ENCODE results near the gene GRIK1. TPM values are rescaled to one million over a fixed set of nuclear protein-coding genes. Genes with fewer than 3 reads are reported as not detected.

GRIK1 gene
- total RNA-seq, 5 donors from 2014 or later (not counting 1 experiment from before 2014, with no cell fraction given): not detected

DNA sequence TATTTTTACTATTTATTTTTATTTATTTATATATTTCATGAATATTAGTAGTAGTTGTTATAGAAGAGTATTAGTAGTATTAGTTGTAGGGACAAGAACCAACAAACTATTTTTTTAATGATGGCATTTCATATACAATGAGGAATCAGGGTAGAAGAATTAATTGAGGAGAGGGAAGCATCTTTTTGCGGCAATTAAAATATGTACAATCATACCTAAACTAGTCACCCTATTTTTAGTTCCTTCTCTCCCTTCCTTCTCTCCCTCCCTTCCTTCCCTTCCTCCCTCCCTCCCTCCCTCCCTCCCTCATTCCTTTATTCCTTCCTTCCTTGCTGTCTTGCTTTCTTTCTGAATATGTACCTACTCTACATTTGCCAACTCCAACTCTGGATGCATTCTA is 189.8 kb downstream of the GRIK1 start:
- H3K36me3 ChIP-seq (ENCODE audit: control insufficient read depth in 2 of 2, extremely low read depth in 1 of 2, insufficient read depth in 1 of 2, low read length in 1 of 2): no peaks in the 10 kb centered on the region
- no peaks in the 10 kb centered on the region for H3K4me1 ChIP-seq (ENCODE audit: control insufficient read depth in 1 of 2, extremely low read depth in 1 of 2, insufficient read depth in 2 of 2, low read length in 2 of 2)
- H3K27me3 Mint-ChIP-seq: no peaks in the 10 kb centered on the region
- H3K36me3 Mint-ChIP-seq: no peaks in the 10 kb centered on the region
- H3K9me3 ChIP-seq: no peaks in the 10 kb centered on the region
- no peak overlapping the region for H3K4me3 ChIP-seq (ENCODE audit: control insufficient read depth in 1 of 2, extremely low read depth in 1 of 2, low read length in 1 of 2)
- ChIA-PET CTCF (no interaction called here), POLR2A (no interaction called here)
- no peak overlapping the region for H3K4me3 Mint-ChIP-seq
- ATAC-seq (replicated peaks in 1 of 4): no peak
- H3K9me3 Mint-ChIP-seq: no peaks in the 10 kb centered on the region
- H3K27ac Mint-ChIP-seq: no peak overlapping the region
- DNase-seq: no peak
- no peaks in the 10 kb centered on the region for H3K27me3 ChIP-seq (replicated peaks in 1 of 2; ENCODE audit: control insufficient read depth in 2 of 2, extremely low read depth in 1 of 2, insufficient read depth in 2 of 2, low read length in 1 of 2)
- H3K4me1 Mint-ChIP-seq: no peaks in the 10 kb centered on the region
- H3K27ac ChIP-seq (ENCODE audit: low read length): no peak overlapping the region
- WGBS (ENCODE audit: insufficient coverage): no CpG with 5 or more reads among the region's 1 CpG

DNA sequence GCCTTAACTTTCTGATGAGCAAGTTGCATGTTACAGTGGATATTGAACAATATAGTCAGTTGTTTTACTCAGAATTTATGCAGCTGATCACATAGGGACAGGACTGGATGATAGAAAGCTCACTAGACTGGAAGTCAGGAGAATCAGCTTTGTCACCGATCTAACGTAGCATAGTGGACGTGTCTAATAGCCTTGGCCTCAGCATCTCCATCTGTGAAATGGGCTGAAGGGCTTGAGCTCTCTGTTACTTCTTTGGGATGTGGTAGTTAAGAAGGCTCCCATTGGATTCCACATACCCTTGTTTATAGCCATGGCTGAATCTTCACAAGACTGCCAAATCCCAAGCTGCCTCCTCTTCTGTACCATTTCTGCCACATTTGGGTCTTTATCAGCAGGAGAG is 190.6 kb downstream of the GRIK1 start:
- CTCF ChIA-PET: interaction anchor here in 1 of 2 donors (0.5 kb wide), 1 partner anchor 54 kb away, joined by 3 read pairs; no protein-coding TSS in a partner anchor

DNA sequence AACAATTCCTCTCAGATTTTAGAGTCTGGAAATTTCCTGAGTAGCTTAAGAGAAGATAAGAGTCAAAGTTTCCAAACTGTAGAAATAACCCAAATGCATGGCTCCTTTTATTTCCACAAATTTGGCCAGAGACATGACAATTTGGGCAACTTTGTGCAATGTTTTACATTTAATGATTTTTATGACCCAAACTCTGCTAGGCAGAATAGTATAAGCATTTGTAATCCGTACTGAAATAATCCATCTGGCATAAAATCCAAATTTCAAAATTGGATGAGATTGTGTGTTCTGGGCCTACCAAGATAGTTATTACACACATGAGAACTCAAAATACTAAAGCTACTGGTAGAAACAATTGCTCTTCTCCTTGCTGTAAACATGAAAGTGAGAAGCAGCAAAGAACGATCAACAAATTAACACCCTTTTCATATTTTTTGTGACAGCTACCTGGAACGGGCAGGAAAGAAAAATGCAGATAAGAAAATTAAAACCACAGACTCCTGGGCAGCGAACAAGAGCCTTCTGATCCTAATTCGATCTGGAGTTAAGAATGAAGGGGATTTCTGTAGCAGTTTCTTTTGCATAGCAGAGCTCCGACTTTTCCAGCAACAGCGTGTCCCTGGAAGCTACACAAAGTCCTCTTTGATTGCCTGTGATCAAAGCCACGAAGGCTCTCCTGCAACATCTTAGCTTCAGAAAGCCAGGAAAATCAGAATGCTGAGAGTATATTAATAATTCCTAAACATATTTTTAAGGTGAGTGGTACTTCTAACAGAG is 191.2 kb downstream of the GRIK1 start:
- no peaks in the 10 kb centered on the region for H3K9me3 Mint-ChIP-seq
- Histone ChIP-seq H3K4me3 (ENCODE audit: control insufficient read depth in 1 of 2, extremely low read depth in 1 of 2, low read length in 1 of 2) (no peak overlapping the region), H3K27ac (ENCODE audit: low read length) (no peak overlapping the region), H3K9me3 (no peaks in the 10 kb centered on the region), H3K4me1 (ENCODE audit: control insufficient read depth in 1 of 2, extremely low read depth in 1 of 2, insufficient read depth in 2 of 2, low read length in 2 of 2) (no peaks in the 10 kb centered on the region), H3K36me3 (ENCODE audit: control insufficient read depth in 2 of 2, extremely low read depth in 1 of 2, insufficient read depth in 1 of 2, low read length in 1 of 2) (no peaks in the 10 kb centered on the region), H3K27me3 (replicated peaks in 1 of 2; ENCODE audit: control insufficient read depth in 2 of 2, extremely low read depth in 1 of 2, insufficient read depth in 2 of 2, low read length in 1 of 2) (no peaks in the 10 kb centered on the region)
- H3K36me3 Mint-ChIP-seq: no peaks in the 10 kb centered on the region
- DNase-seq: no peak
- no peak overlapping the region for H3K4me3 Mint-ChIP-seq
- ChIA-PET POLR2A (no interaction called here), CTCF (interaction anchor here in 1 of 2 donors (0.5 kb wide), 1 partner anchor 55 kb away, joined by 3 read pairs; no protein-coding TSS in a partner anchor)
- no peak for ATAC-seq (replicated peaks in 1 of 4)
- WGBS (ENCODE audit: insufficient coverage): 86% methylated on average over 4 of the region's 8 CpGs
- no peak overlapping the region for H3K27ac Mint-ChIP-seq
- peaks cover 1 to 6% of the 10 kb centered on the region in 2 donors for H3K27me3 Mint-ChIP-seq
- H3K4me1 Mint-ChIP-seq: no peaks in the 10 kb centered on the region

More for the DNA sequence above, 190.6 kb downstream of the GRIK1 start:
- Histone ChIP-seq H3K9me3 (no peaks in the 10 kb centered on the region), H3K27ac (ENCODE audit: low read length) (no peak overlapping the region), H3K4me3 (ENCODE audit: control insufficient read depth in 1 of 2, extremely low read depth in 1 of 2, low read length in 1 of 2) (no peak overlapping the region), H3K36me3 (ENCODE audit: control insufficient read depth in 2 of 2, extremely low read depth in 1 of 2, insufficient read depth in 1 of 2, low read length in 1 of 2) (no peaks in the 10 kb centered on the region), H3K27me3 (replicated peaks in 1 of 2; ENCODE audit: control insufficient read depth in 2 of 2, extremely low read depth in 1 of 2, insufficient read depth in 2 of 2, low read length in 1 of 2) (no peaks in the 10 kb centered on the region), H3K4me1 (ENCODE audit: control insufficient read depth in 1 of 2, extremely low read depth in 1 of 2, insufficient read depth in 2 of 2, low read length in 2 of 2) (no peaks in the 10 kb centered on the region)
- Mint-ChIP-seq H3K4me1 (no peaks in the 10 kb centered on the region), H3K27me3 (peaks cover 1 to 4% of the 10 kb centered on the region in 2 donors), H3K27ac (no peak overlapping the region), H3K4me3 (no peak overlapping the region), H3K9me3 (no peaks in the 10 kb centered on the region), H3K36me3 (no peaks in the 10 kb centered on the region)
- POLR2A ChIA-PET: no interaction called here
- DNase-seq: no peak
- ATAC-seq (replicated peaks in 1 of 4): no peak
- 84% methylated on average over 2 of the region's 3 CpGs for WGBS (ENCODE audit: insufficient coverage)

DNA sequence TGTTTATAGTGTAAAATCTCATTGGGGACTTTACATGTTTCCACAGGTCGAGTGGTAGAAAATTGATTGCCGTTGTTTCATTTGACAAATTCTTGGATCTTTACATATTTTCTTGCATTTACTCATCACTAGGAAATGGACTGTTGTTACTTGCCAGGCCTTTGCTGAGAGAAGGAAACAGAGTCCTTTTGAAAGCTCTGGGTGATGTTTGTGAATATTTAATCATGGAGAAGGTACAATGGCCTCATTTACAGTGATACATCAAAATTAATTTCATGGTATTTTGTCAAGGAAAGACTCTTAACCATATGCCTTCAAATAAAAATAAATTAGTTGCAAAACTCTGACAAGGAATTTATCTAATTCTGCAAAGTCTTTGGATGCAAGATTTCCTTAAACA is 198.0 kb downstream of the GRIK1 start:
- Histone ChIP-seq H3K27me3 (replicated peaks in 1 of 2; ENCODE audit: control insufficient read depth in 2 of 2, extremely low read depth in 1 of 2, insufficient read depth in 2 of 2, low read length in 1 of 2) (no peaks in the 10 kb centered on the region), H3K9me3 (no peaks in the 10 kb centered on the region), H3K4me3 (ENCODE audit: control insufficient read depth in 1 of 2, extremely low read depth in 1 of 2, low read length in 1 of 2) (no peak overlapping the region), H3K27ac (ENCODE audit: low read length) (no peak overlapping the region), H3K36me3 (ENCODE audit: control insufficient read depth in 2 of 2, extremely low read depth in 1 of 2, insufficient read depth in 1 of 2, low read length in 1 of 2) (no peaks in the 10 kb centered on the region), H3K4me1 (ENCODE audit: control insufficient read depth in 1 of 2, extremely low read depth in 1 of 2, insufficient read depth in 2 of 2, low read length in 2 of 2) (no peaks in the 10 kb centered on the region)
- POLR2A ChIA-PET: no interaction called here
- no peak for ATAC-seq (replicated peaks in 1 of 4)
- Mint-ChIP-seq H3K9me3 (no peaks in the 10 kb centered on the region), H3K4me1 (no peaks in the 10 kb centered on the region), H3K27ac (no peak overlapping the region), H3K27me3 (peaks cover 1 to 15% of the 10 kb centered on the region in 2 donors), H3K36me3 (no peaks in the 10 kb centered on the region), H3K4me3 (no peak overlapping the region)
- CTCF ChIA-PET: no interaction called here
- no peak for DNase-seq
- WGBS (ENCODE audit: insufficient coverage): no CpG with 5 or more reads among the region's 2 CpGs

DNA sequence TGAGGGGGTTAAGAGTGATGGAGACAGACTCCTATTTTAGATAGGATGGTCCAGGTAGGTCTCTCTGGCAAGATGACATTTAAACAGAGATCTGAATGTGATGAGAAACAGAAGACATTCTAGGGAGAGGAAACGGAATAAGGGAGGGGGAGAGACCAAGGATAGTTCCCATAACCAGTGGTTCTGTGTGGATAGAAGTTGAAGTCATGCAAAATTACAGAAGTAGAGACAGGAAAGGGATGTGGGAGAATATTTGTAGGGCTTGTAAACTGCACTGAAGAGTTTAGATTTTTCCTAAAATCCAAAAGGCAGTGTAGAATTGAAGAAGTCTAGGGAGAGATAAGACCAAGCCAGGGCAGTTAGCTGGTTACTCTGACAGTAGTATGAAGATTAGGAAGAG is 200.6 kb downstream of the GRIK1 start:
- Histone ChIP-seq H3K27ac (ENCODE audit: low read length) (no peak overlapping the region), H3K4me1 (ENCODE audit: control insufficient read depth in 1 of 2, extremely low read depth in 1 of 2, insufficient read depth in 2 of 2, low read length in 2 of 2) (no peaks in the 10 kb centered on the region), H3K36me3 (ENCODE audit: control insufficient read depth in 2 of 2, extremely low read depth in 1 of 2, insufficient read depth in 1 of 2, low read length in 1 of 2) (no peaks in the 10 kb centered on the region), H3K4me3 (ENCODE audit: control insufficient read depth in 1 of 2, extremely low read depth in 1 of 2, low read length in 1 of 2) (no peak overlapping the region), H3K9me3 (no peaks in the 10 kb centered on the region), H3K27me3 (replicated peaks in 1 of 2; ENCODE audit: control insufficient read depth in 2 of 2, extremely low read depth in 1 of 2, insufficient read depth in 2 of 2, low read length in 1 of 2) (no peaks in the 10 kb centered on the region)
- Mint-ChIP-seq H3K36me3 (no peaks in the 10 kb centered on the region), H3K9me3 (no peaks in the 10 kb centered on the region), H3K4me3 (no peak overlapping the region), H3K27me3 (peaks cover 0 to 10% of the 10 kb centered on the region in 2 donors), H3K4me1 (no peaks in the 10 kb centered on the region), H3K27ac (no peak overlapping the region)
- WGBS (ENCODE audit: insufficient coverage): 50% methylated on average over 1 of the region's 1 CpG
- ATAC-seq (replicated peaks in 1 of 4) (no peak), DNase-seq (no peak)
- ChIA-PET POLR2A (no interaction called here), CTCF (no interaction called here)

DNA sequence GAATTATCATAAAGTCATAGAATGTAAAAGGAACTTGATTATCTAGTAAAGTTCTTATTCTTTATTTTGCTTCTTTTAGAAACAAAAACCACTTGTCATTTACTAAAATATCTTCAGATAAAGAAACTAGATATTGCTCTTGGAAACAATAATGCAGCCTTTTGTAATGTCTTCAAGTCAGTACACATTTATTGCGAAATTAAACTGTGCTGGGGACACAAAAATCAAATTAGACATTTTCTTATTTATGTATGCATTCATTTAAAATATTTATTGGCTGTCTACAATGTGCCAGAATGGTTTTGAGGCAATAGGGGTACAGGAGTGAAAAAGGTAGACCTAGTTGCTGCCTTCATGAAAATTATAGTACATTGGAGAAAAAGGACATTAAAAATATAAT is 201.1 kb downstream of the GRIK1 start:
- H3K36me3 ChIP-seq (ENCODE audit: control insufficient read depth in 2 of 2, extremely low read depth in 1 of 2, insufficient read depth in 1 of 2, low read length in 1 of 2): no peaks in the 10 kb centered on the region
- no peak for ATAC-seq (replicated peaks in 1 of 4)
- no peak for DNase-seq
- no peaks in the 10 kb centered on the region for H3K4me1 ChIP-seq (ENCODE audit: control insufficient read depth in 1 of 2, extremely low read depth in 1 of 2, insufficient read depth in 2 of 2, low read length in 2 of 2)
- peaks cover 0 to 9% of the 10 kb centered on the region in 2 donors for H3K27me3 Mint-ChIP-seq
- H3K9me3 Mint-ChIP-seq: no peaks in the 10 kb centered on the region
- no peak overlapping the region for H3K4me3 Mint-ChIP-seq
- WGBS (ENCODE audit: insufficient coverage): no CpG with 5 or more reads among the region's 1 CpG
- no peaks in the 10 kb centered on the region for H3K36me3 Mint-ChIP-seq
- POLR2A ChIA-PET: no interaction called here
- no peak overlapping the region for H3K27ac ChIP-seq (ENCODE audit: low read length)
- CTCF ChIA-PET: no interaction called here
- H3K4me1 Mint-ChIP-seq: no peaks in the 10 kb centered on the region
- no peaks in the 10 kb centered on the region for H3K9me3 ChIP-seq
- no peak overlapping the region for H3K4me3 ChIP-seq (ENCODE audit: control insufficient read depth in 1 of 2, extremely low read depth in 1 of 2, low read length in 1 of 2)
- no peaks in the 10 kb centered on the region for H3K27me3 ChIP-seq (replicated peaks in 1 of 2; ENCODE audit: control insufficient read depth in 2 of 2, extremely low read depth in 1 of 2, insufficient read depth in 2 of 2, low read length in 1 of 2)
- no peak overlapping the region for H3K27ac Mint-ChIP-seq

Measured in T-cell (primary cell).